Fibroblast of skin of scalp (primary cell): ENCODE data around the gene CARD9. TPM values are rescaled to one million over a fixed set of nuclear protein-coding genes. Genes with fewer than 3 reads are reported as not detected.
"Not testable (repeated sequence)": the region's sequence is repeated elsewhere in the genome, so short reads cannot be mapped to it uniquely, and the experiment has no call there.

Experiments
- DNase-seq: peaks from one replicate; pipeline ENCODE4 v3.0.0-alpha.2; 2013
- polyA plus RNA-seq, 2 experiments: library from polyadenylated mRNA; unstranded; fragments of 120-200 nt; gene quantifications; one replicate each; pipeline ENCODE4 v1.2.1, GENCODE V29; 2013; ENCODE audit not compliant: insufficient read length in 2 of 2

CARD9 gene
- 1.8 TPM for polyA plus RNA-seq (2013, experiment 1 of 2; ENCODE audit: insufficient read length)
- 1.6 TPM for polyA plus RNA-seq (2013, experiment 2 of 2; ENCODE audit: insufficient read length)

DNA sequence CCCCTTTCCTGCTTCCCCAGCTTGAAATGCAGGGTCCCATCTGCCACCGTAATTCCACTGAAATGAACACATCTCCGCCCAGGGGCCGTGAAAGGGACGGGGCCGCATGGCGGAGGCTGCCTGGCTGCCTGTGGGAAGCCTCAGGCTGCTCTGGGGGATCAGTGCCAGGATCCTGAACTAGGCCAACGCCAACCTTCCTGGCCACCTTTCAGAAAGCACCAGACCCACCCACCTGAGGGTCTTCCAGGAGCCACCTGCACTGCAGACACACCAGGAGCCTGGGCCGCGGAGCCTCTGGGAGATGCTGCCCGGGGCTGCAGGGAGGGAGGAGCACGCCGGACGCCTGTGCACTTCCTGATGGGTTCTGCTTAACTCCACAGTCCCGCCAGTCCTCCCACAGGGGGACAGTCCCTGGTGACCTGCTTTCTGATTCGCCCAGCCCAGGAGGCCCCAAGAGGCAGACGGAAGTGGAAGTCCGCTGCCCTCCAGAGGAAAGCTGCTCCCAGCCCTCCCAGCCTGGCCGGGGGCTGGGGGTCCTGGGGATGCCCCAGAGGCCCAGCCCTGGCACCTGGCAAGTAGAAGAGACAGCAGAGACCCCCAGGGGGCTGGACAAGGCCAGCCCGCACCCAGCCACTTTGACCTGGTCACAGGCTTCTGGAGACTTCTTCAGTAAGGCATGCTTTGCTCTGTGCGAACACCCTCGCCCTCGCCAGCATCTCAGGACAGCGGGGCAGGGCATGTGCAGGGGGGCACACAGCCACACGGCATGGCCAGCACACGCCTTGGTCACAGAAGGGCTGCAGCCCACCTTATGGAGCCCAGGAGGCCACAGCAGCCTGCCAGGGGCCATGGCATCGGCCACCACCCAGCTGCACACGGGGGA is at the start of gene CARD9:
Gene CARD9 (minus strand): TSS at position 370 of the 883 bp plus-strand sequence. CDS start 1,591 bp downstream, outside the sequence.
- no peak for DNase-seq

DNA sequence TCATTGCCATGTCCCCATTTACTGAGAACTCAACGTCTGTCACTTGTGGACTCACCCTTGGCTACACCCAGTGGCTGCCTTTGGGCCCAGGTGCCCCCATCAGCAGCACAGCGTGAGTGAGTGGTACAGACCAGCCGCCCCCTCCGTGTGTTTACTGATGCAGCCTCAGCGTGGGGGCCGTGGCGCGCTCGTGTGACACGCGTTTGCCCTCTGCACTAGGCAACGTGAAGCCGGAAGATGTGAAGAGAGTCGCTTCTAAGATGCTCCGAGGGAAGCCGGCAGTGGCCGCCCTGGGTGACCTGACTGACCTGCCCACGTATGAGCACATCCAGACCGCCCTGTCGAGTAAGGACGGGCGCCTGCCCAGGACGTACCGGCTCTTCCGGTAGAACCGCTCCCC is 49.4 kb upstream of the CARD9 start:
- DNase-seq: no peak

GRCh38 chr9:136421791-136422190 is 48.3 kb upstream of the CARD9 start:
- no peak for DNase-seq

DNA sequence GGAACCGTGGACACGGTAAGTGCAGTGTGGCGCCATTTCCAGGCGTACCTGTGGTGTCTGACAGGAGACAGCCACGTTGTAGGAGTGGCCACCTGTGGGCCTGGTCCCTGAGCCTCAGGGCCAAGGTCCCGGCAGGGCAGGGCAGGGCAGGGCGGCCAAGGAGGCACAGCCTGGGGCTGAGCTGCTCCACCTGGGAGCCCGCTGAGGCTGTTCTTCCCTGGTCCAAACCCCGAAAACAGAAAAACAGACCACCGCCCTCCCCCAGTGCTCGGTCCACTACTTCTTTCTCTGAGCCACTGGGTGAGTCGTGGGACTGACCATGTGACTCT is 45.6 kb upstream of the CARD9 start:
- DNase-seq: no peak

- DNase-seq: no peak
Observed at GRCh38 chr9:136418182-136419091, 45.0 kb upstream of the CARD9 start.

DNA sequence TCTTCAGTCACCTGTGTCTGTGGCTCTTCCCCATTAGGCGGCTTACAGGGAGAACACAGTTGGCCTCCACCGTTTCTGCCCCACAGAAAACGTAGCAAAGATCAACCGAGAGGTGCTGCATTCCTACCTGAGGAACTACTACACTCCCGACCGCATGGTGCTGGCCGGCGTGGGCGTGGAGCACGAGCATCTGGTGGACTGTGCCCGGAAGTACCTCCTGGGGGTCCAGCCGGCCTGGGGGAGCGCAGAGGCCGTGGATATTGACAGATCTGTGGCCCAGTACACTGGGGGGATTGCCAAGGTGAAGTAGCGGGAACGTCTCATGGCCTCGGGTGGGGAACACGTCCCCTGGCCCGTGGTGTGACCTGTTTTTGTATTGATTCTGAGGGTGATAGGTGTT is 43.4 kb upstream of the CARD9 start:
- no peak for DNase-seq

DNA sequence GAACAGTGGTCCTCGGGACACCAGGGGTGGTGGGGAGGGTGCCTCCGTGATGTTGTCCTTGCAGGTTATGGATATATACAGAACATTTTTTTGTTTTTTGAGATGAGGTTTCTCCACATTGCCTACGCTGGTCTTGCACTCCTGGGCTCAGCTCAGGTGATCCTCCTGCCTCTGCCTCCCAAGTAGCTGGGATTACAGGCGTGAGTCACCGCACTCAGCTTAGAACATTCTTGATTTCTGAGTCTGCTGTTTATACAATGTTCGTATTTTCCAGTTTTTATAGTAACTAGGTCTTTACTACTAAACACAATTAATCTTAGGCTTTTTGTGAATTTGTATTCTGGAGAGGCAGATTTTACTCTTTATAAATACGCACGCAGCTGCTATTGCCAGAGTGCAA is 43.0 kb upstream of the CARD9 start:
- no peak for DNase-seq

GRCh38 chr9:136412962-136413361 is 39.5 kb upstream of the CARD9 start:
- DNase-seq: no peak

DNA sequence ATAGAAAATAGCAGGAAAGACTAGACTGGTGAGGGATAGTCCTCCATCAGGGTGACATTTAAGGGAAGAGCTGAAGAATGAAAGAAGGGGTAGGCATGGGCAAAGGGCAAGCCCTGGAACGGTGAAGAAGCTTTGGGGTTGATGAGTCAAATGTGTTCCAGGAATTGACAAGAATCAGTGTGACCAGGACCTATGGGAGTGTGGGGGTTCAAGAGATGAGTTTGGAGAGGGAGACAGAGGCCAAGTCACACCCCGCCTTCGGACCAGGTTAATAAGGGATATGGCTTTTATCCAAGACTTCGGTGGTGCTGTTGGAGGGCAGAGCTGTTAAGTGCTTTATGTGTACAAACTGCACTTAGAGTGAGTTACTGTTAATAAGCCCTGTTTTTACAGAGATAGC is 37.9 kb upstream of the CARD9 start:
- no peak for DNase-seq

- DNase-seq: peak; percentile 88
Observed at GRCh38 chr9:136410500-136411287, 37.2 kb upstream of the CARD9 start, which contains the start of the genes ENTR1 and PMPCA. Gene ENTR1 (minus strand): TSS chr9:136410614. CDS start chr9:136410397, 217 bp downstream. Gene PMPCA (plus strand): TSS chr9:136410658. CDS start chr9:136410669, 11 bp downstream.

DNA sequence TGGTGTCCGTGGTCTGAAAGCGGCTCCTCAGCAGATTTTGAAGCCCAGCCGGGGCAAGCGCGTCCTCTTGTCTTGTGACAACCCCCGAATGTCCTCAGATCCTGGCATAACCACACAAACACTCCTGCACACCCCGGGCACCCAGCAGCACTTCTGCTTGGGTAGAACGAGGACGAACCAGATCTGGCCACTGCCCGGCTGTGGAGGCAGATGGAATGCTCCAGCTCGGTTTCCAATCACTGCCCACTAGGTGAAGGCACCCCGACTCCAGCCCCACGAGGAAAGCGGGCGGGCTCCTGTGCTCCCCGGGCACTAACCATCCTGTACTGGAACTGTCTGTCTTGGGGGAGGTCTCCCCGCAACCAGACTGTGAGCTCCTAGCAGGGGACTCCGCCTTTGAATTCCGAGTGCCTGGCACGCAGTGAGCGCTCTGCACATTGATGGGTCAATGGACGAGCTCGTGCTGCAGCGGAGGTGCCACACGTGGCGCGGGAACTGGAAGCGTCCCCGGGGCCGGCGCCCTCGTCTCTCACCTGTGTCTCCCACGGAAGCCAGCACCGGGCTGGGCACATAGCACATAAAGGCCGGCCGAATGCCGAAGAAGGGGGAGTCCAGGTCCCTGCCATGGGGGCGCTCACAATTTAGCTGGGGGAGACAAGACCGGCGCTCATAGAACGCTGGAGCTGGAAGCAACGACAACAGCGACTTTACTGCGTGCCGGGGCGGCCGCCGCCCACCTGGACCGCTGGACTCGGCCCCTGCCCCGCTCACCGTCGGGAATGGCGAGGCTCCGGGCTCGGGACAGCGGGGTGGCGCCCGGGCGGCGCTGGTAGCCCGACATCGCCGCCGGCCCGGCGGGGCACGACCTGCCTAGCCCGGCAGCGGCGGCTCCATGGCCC is 36.3 kb upstream of the CARD9 start:
- peak; percentile 31 for DNase-seq

GRCh38 chr9:136407911-136408310 is 34.4 kb upstream of the CARD9 start:
- DNase-seq: no peak

DNA sequence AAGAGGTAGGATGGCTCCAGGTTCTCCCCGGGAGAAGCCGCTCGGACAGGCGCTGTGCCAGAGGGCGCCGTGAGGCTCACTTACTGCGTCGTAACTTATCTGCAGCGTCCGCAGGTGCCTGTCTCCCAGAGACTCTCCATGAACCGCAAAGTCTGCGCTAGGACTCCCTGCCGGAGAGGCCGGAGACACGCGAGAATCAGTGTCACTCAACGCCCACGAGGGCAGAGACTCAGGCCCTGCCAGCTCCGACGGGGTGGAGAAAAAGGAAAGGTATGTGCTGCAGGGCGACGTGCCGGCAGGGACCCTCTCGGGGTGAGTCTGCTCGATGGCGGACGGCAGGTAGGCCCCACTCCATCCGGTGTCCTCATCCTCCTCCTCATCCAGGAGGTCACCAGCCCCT is 33.6 kb upstream of the CARD9 start:
- not testable (repeated sequence) for DNase-seq

GRCh38 chr9:136405904-136406303 is 32.4 kb upstream of the CARD9 start:
- DNase-seq: not testable (repeated sequence)

DNA sequence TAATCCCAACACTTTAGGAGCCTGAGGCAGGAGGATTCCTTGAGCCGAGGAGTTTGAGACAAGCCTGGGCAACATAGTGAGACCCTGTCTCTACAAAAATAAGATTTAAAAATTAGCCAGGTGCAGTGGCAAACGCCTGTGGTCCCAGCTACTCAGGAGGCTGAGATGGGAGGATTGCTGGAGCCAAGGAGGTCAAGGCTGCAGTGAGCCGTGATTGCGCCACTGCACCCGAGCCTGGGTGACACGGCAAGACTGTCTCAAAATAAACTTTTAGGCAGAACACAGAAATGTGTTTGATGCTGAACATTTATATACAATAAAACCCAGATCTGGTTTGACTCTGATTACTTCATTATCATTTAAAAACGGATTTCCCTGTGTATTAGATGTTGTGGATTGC is 32.0 kb upstream of the CARD9 start:
- DNase-seq: no peak

DNA sequence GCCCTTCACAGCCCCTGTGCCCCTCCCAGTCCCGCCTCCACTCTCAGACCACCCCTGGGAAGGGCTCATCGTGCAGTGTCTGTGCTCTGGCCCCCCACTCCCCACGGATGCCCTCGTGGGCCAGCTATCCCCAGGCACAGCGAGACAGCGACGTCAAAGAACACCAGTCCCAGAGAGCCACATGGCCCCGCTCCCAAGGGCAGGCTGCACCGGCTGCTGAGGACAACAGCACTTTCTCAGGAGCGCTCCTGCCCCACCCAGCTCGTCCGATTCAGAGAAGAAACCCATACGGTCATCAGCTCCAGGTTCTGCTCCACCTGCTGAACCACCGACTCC is 31.3 kb upstream of the CARD9 start:
- no peak for DNase-seq

GRCh38 chr9:136403915-136404800 is 30.7 kb upstream of the CARD9 start:
- no peak for DNase-seq

GRCh38 chr9:136403538-136403914 is 30.1 kb upstream of the CARD9 start:
- no peak for DNase-seq

GRCh38 chr9:136402067-136402466 is 28.6 kb upstream of the CARD9 start:
- no peak for DNase-seq

GRCh38 chr9:136401173-136401922 is 27.9 kb upstream of the CARD9 start:
- no peak for DNase-seq
